IMR-90 (cell line): Measurements from ENCODE around the gene DAGLA. TPM values are rescaled to one million over a fixed set of nuclear protein-coding genes. Genes with fewer than 3 reads are reported as not detected.

Experiments used
- ATAC-seq: fragments of 200-7000 bp; cut with Tn5 transposase; 2 replicates; pipeline ENCODE4 v1.9.1; 2020; ENCODE audit warnings: low read depth, mild to moderate bottlenecking, moderate library complexity
- BruUV-seq: library from RNA; stranded (reverse); fragments of 400-500 nt; replicated peaks from 2 replicates; lab custom pipeline; 2021; lab: Mats Ljungman, UMichigan
- CTCF ChIA-PET: fragments of 300-600 bp; formaldehyde crosslinking; extraction: SDS; loops from one replicate; lab custom pipeline; 2021; ENCODE audit warnings: antibody characterized with exemption; lab: Yijun Ruan, JAX
- POLR2A ChIA-PET: fragments of 300-600 bp; sonication (Branson Sonifier 250); formaldehyde crosslinking; loops from one replicate; lab custom pipeline; 2022; ENCODE audit warnings: antibody characterized with exemption; ENCODE audit not compliant: unreplicated experiment; lab: Charles Lee
- DNase-seq: peaks from one replicate; pipeline ENCODE4 v3.0.0; 2013
- H2AFZ ChIP-seq: replicated peaks from 2 replicates; pipeline ENCODE3; 2013; ENCODE audit warnings: low read length, mild to moderate bottlenecking; ENCODE audit not compliant: poor library complexity
- H2AK5ac ChIP-seq: 2 replicates; pipeline ENCODE4 v1.6.1; 2013; ENCODE audit warnings: low read depth, low read length, inconsistent platforms
- H2AK9ac ChIP-seq: replicated peaks from 2 replicates; pipeline ENCODE3; 2013; ENCODE audit warnings: mild to moderate bottlenecking, low read depth, low read length, moderate library complexity; ENCODE audit not compliant: poor library complexity
- H2BK120ac ChIP-seq: 2 replicates; pipeline ENCODE4 v1.6.1; 2013; ENCODE audit warnings: low read depth, low read length, inconsistent platforms
- H2BK15ac ChIP-seq: 3 replicates; pipeline ENCODE4 v1.6.1; 2013; ENCODE audit warnings: low read depth, low read length, inconsistent platforms
- H2BK20ac ChIP-seq: 2 replicates; pipeline ENCODE4 v1.6.1; 2013; ENCODE audit warnings: low read depth, mild to moderate bottlenecking, inconsistent platforms, low read length, moderate library complexity
- H2BK5ac ChIP-seq: 2 replicates; pipeline ENCODE4 v1.6.1; 2013; ENCODE audit warnings: mild to moderate bottlenecking, low read depth, low read length, inconsistent platforms; ENCODE audit not compliant: poor library complexity, severe bottlenecking
- H3K14ac ChIP-seq: replicated peaks from 2 replicates; pipeline ENCODE4 v1.6.1; 2013; ENCODE audit warnings: low read depth, low read length, inconsistent platforms
- H3K18ac ChIP-seq: 2 replicates; pipeline ENCODE4 v1.6.1; 2013; ENCODE audit warnings: low read depth, low read length, control low read depth
- H3K23ac ChIP-seq: 2 replicates; pipeline ENCODE4 v1.6.1; 2013; ENCODE audit warnings: low read depth, low read length, inconsistent platforms
- H3K27ac ChIP-seq: 2 replicates; pipeline ENCODE4 v1.5.1; 2013; ENCODE audit warnings: mild to moderate bottlenecking, control low read depth, low read length; ENCODE audit not compliant: insufficient read depth
- H3K27me3 ChIP-seq: 2 replicates; pipeline ENCODE4 v1.6.1; 2013; ENCODE audit warnings: low read length; ENCODE audit not compliant: control insufficient read depth, insufficient read depth
- H3K36me3 ChIP-seq: 2 replicates; pipeline ENCODE4 v1.6.1; 2013; ENCODE audit warnings: low read length, mixed read lengths; ENCODE audit not compliant: control insufficient read depth, insufficient read depth
- H3K4ac ChIP-seq: 2 replicates; pipeline ENCODE4 v1.6.1; 2013; ENCODE audit warnings: low read depth, low read length, inconsistent platforms
- H3K4me1 ChIP-seq: 2 replicates; pipeline ENCODE4 v1.6.1; 2013; ENCODE audit warnings: low read length, mixed read lengths; ENCODE audit not compliant: control insufficient read depth, insufficient read depth
- H3K4me2 ChIP-seq: 2 replicates; pipeline ENCODE4 v1.6.1; 2013; ENCODE audit warnings: low read depth, mild to moderate bottlenecking, control low read depth, low read length, moderate library complexity
- H3K4me3 ChIP-seq: 2 replicates; pipeline ENCODE4 v1.5.1; 2013; ENCODE audit warnings: low read depth, mild to moderate bottlenecking, control low read depth, low read length, moderate library complexity; ENCODE audit not compliant: insufficient read depth
- H3K56ac ChIP-seq: 2 replicates; pipeline ENCODE4 v1.6.1; 2013; ENCODE audit warnings: low read length, inconsistent platforms; ENCODE audit not compliant: insufficient read depth; ENCODE audit errors: extremely low read depth
- H3K79me1 ChIP-seq, 2 experiments: 2 replicates each; pipeline ENCODE4 v1.6.1; 2013; ENCODE audit warnings: low read length in 2 of 2, inconsistent platforms in 1 of 2, low read depth in 1 of 2
- H3K9ac ChIP-seq: 2 replicates; pipeline ENCODE4 v1.6.1; 2013; ENCODE audit warnings: low read depth, low read length, control low read depth
- H3K9me1 ChIP-seq: 2 replicates; pipeline ENCODE4 v1.6.1; 2013; ENCODE audit warnings: low read length, inconsistent platforms; ENCODE audit not compliant: insufficient read depth
- H3K9me3 ChIP-seq: 2 replicates; pipeline ENCODE4 v1.6.1; 2013; ENCODE audit warnings: low read length; ENCODE audit not compliant: control insufficient read depth, insufficient read depth
- H4K20me1 ChIP-seq: 2 replicates; pipeline ENCODE4 v1.6.1; 2013; ENCODE audit warnings: low read length, inconsistent platforms; ENCODE audit not compliant: insufficient read depth
- H4K5ac ChIP-seq: 2 replicates; pipeline ENCODE4 v1.6.1; 2013; ENCODE audit warnings: mild to moderate bottlenecking, low read depth, low read length, control low read depth
- H4K8ac ChIP-seq, 2 experiments: 2 replicates each; pipeline ENCODE4 v1.6.1; 2013; ENCODE audit warnings: low read depth in 2 of 2, low read length in 2 of 2, control low read depth in 1 of 2, inconsistent platforms in 1 of 2
- H4K91ac ChIP-seq: 2 replicates; pipeline ENCODE4 v1.6.1; 2013; ENCODE audit warnings: low read depth, low read length, inconsistent platforms; ENCODE audit not compliant: insufficient read depth
- BHLHE40 ChIP-seq: fragments of 150-350 bp; IDR thresholded peaks from 2 replicates; pipeline ENCODE4 v1.6.1; 2016; ENCODE audit warnings: mild to moderate bottlenecking, low read depth, low read length
- CEBPB ChIP-seq: IDR thresholded peaks from 2 replicates; pipeline ENCODE4 v1.6.1; 2012; ENCODE audit warnings: low read depth, low read length, improper control_type of control experiment
- FOS ChIP-seq: fragments of 150-350 bp; IDR thresholded peaks from 2 replicates; pipeline ENCODE4 v1.6.1; 2016; ENCODE audit warnings: low read depth, low read length
- NFE2L2 ChIP-seq: fragments of 150-350 bp; IDR thresholded peaks from 2 replicates; pipeline ENCODE4 v1.6.1; 2016; ENCODE audit warnings: low read depth, mild to moderate bottlenecking, low read length
- SMC3 ChIP-seq: fragments of 150-350 bp; IDR thresholded peaks from 2 replicates; pipeline ENCODE4 v1.6.1; 2016; ENCODE audit warnings: low read depth, mild to moderate bottlenecking, antibody characterized with exemption, low read length, moderate library complexity
- WGBS, 2 experiments: methylation state at CpG; one replicate each; pipeline versions ENCODE4 v1.1.5 to v1.1.7; 2013; ENCODE audit warnings: missing lambda C conversion rate in 2 of 2; ENCODE audit not compliant: insufficient read length in 1 of 2; ENCODE audit errors: extremely low coverage in 2 of 2; 5-methylcytosine and 5-hydroxymethylcytosine counted together
- dilution Hi-C: fragments of 300-500 bp; cut with HindIII; formaldehyde crosslinking; loops from one replicate; pipeline ENCODE4 v1.14.3; 2018; ENCODE audit warnings: low sequenced_read_pairs; ENCODE audit not compliant: unreplicated experiment
- in situ Hi-C: fragments of 300-500 bp; cut with MboI; formaldehyde crosslinking; loops from 3 replicates; pipeline ENCODE4 v1.14.3; 2019; ENCODE audit warnings: low sequenced_read_pairs, inconsistent platforms, mixed read lengths
- intact Hi-C: fragments of 100-400 bp; cut with micrococcal nuclease; formaldehyde crosslinking; loops from 2 replicates; pipeline ENCODE4 v1.10.0; 2022
- polyA plus RNA-seq, 3 experiments: library from polyadenylated mRNA; depleted of rRNA; stranded (reverse); fragments of >200 nt; gene quantifications; 2 replicates each; pipeline ENCODE4 v1.2.3, GENCODE V29; 2012; ENCODE audit warnings: low replicate concordance in 1 of 3
- total RNA-seq: library from RNA; depleted of rRNA; stranded (reverse); fragments of >200 nt; gene quantifications from 2 replicates; pipeline ENCODE4 v1.2.3, GENCODE V29; 2012

DAGLA gene
- total and polyA plus RNA-seq, 2 of the 4 experiments (the other 2 are of a cell fraction) = 0.90 to 3.8 TPM

DNA sequence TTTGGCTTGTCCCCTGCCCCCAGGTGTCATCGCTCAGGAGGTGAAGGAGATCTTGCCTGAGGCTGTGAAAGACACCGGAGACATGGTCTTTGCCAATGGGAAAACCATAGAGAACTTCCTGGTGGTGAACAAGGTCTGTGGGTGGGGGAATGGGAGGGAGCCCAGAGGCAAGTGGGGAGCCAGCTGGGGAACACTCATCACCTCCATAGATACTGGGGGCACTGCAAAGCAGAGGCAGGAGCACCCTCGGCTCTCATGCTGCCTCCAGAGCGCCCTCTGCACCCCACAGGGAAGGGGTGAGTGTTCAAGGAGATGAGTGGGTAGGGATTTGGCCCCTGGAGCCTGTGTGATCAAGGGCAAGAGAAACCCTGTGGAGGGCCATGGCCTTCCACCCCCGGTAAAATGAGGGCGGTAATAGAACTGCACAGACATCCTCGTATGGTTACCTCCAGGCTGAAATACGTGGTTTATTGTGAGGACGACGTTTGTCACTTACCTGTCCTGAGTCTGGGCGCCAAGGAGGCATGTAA lies 98.2 kb downstream of the DAGLA start:
- Histone ChIP-seq H3K36me3 (peaks cover 5% of the 10 kb centered on the region), H3K23ac (no peak overlapping the region), H4K20me1 (no peaks in the 10 kb centered on the region), H3K79me1 (no peaks in the 10 kb centered on the region), H2AK5ac (no peak overlapping the region), H3K4me1 (no peaks in the 10 kb centered on the region), H3K9ac (no peak overlapping the region), H4K8ac (no peak overlapping the region), H2BK5ac (no peak overlapping the region), H2BK20ac (no peak overlapping the region), H3K27ac (no peak overlapping the region), H2AFZ (no peak overlapping the region), H4K91ac (no peak overlapping the region), H3K14ac (no peak overlapping the region), H3K4me2 (no peak overlapping the region), H2AK9ac (no peak overlapping the region), H3K4ac (no peak overlapping the region), H2BK120ac (no peak overlapping the region), H3K9me1 (no peaks in the 10 kb centered on the region), H4K5ac (no peak overlapping the region), H2BK15ac (no peak overlapping the region), H3K9me3 (no peaks in the 10 kb centered on the region), H3K27me3 (no peaks in the 10 kb centered on the region), H3K18ac (no peak overlapping the region), H3K4me3 (no peak overlapping the region), H3K56ac (no peak overlapping the region)
- CTCF ChIA-PET = interaction anchor here (1.2 kb wide), 1 partner anchor 31 kb away, joined by 5 read pairs; no protein-coding TSS in a partner anchor
- WGBS, 2 experiments = 91% methylated on average over 7 of the region's 11 CpGs; no CpG with 5 or more reads in 1 of the 2 experiments
- TF ChIP-seq BHLHE40 (no peak), NFE2L2 (no peak), FOS (no peak), SMC3 (no peak), CEBPB (no peak)
- dilution Hi-C loops (no loop called here), intact Hi-C loops (no loop called here), in situ Hi-C loops (no loop called here)
- DNase-seq (no peak), ATAC-seq (no peak)
- no TSS peak for BruUV-seq
- POLR2A ChIA-PET = no interaction called here
